Fibroblast of mammary gland (primary cell): Measurements from ENCODE around the gene ZFYVE9.
"Not testable (repeated sequence)": the region's sequence is repeated elsewhere in the genome, so short reads cannot be mapped to it uniquely, and the experiment has no call there.

ENCODE experiments used
- DNase-seq: peaks from one replicate; pipeline ENCODE4 v3.0.0-alpha.2; 2010; ENCODE audit warnings: low read depth
- H3K4me3 ChIP-seq: 2 replicates; pipeline ENCODE4 v1.5.1; 2011; ENCODE audit warnings: low read depth, mild to moderate bottlenecking, low read length, moderate library complexity; ENCODE audit not compliant: control insufficient read depth
- CTCF ChIP-seq: conservative IDR thresholded peaks from 2 replicates; pipeline ENCODE4 v1.5.1; 2011; ENCODE audit warnings: low read depth, low read length, inconsistent platforms; ENCODE audit not compliant: control insufficient read depth, insufficient read depth

Gene ZFYVE9

GRCh38 chr1:52180176-52180575 lies 38.3 kb downstream of the ZFYVE9 start:
- no peak for TF ChIP-seq CTCF
- no peak for DNase-seq

GRCh38 chr1:52181759-52182158 lies 39.9 kb downstream of the ZFYVE9 start:
- H3K4me3 ChIP-seq, DNase-seq: not testable (repeated sequence)

More at GRCh38 chr1:52180176-52180575, 38.3 kb downstream of the ZFYVE9 start:
- no peak overlapping the region for H3K4me3 ChIP-seq

GRCh38 chr1:52182328-52182727 lies 40.4 kb downstream of the ZFYVE9 start:
- DNase-seq, H3K4me3 ChIP-seq: not testable (repeated sequence)

- DNase-seq = no peak
- H3K4me3 ChIP-seq = no peak overlapping the region
- TF ChIP-seq CTCF = no peak
These were observed 41.0 kb downstream of the ZFYVE9 start for GRCh38 chr1:52182874-52183400.

GRCh38 chr1:52186449-52186848 lies 44.6 kb downstream of the ZFYVE9 start:
- peak; percentile 13 for DNase-seq
- no peak overlapping the region for H3K4me3 ChIP-seq
- no peak for TF ChIP-seq CTCF

- TF ChIP-seq CTCF = no peak
- no peak overlapping the region for H3K4me3 ChIP-seq
- no peak for DNase-seq
These were observed 48.1 kb downstream of the ZFYVE9 start for GRCh38 chr1:52189898-52190480.

GRCh38 chr1:52190500-52191252 lies 48.8 kb downstream of the ZFYVE9 start:
- TF ChIP-seq CTCF = no peak
- H3K4me3 ChIP-seq = no peak overlapping the region
- no peak for DNase-seq
